Measurements from ENCODE around the gene ZDHHC11B.
"Not testable (repeated sequence)": the region's sequence is repeated elsewhere in the genome, so short reads cannot be mapped to it uniquely, and the experiment has no call there.

ZDHHC11B gene

GRCh38 chr5:783881-784427 is 575 bp downstream of the ZDHHC11B start:
- DNase-seq: not testable (repeated sequence)

GRCh38 chr5:783049-783802 is 1.3 kb downstream of the ZDHHC11B start:
- not testable (repeated sequence) for DNase-seq

- not testable (repeated sequence) for DNase-seq
Observed at GRCh38 chr5:782356-782755, 2.2 kb downstream of the ZDHHC11B start.

GRCh38 chr5:780571-780970 is 4.0 kb downstream of the ZDHHC11B start:
- not testable (repeated sequence) for DNase-seq

GRCh38 chr5:778967-779366 is 5.6 kb downstream of the ZDHHC11B start:
- not testable (repeated sequence) for DNase-seq

DNA sequence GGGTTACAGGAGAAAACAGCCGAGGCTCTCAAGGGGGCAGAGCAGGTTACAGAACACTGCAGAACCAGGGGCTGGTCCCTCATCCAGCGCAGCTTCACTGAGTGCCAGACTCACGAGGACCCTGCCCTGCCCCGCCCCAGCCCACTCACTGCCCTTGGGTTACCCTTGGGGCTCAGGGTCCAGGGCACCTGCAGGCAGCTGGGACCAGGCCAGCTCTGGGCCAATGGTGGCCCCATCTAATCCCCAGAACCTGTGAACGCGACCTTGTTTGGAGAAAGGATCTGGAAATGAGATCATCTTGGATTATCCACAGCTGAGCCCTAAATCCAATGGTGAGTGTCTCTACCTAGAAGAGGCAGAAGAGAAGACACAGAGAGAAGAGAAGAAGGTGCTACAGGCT is 6.1 kb downstream of the ZDHHC11B start:
- DNase-seq: not testable (repeated sequence)

DNA sequence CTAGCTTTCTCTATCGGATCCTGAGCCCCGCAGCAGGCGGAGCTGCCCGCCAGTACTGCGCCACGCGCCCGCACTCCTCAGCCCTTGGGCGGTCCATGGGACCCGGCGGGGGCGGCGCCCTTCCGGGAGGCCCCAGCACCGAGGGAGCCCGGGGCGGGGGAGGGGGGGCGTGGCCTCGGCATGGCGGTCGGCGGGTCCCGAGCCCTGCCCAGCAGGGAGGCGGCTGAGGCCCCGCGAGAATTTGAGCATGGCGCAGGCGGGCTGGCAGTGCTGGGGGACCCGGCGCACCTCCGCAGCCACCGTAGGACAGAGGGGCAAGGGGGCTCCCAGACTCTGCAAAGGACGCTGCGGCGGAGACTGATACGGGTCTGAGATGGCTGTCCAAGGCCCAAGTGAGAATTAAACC is 6.8 kb downstream of the ZDHHC11B start:
- DNase-seq: no peak

- no peak for DNase-seq
Observed at GRCh38 chr5:776862-777711, 7.4 kb downstream of the ZDHHC11B start.

GRCh38 chr5:775961-776861 is 8.3 kb downstream of the ZDHHC11B start:
- DNase-seq: no peak

- not testable (repeated sequence) for DNase-seq
Observed at GRCh38 chr5:775595-775960, 9.0 kb downstream of the ZDHHC11B start.

DNA sequence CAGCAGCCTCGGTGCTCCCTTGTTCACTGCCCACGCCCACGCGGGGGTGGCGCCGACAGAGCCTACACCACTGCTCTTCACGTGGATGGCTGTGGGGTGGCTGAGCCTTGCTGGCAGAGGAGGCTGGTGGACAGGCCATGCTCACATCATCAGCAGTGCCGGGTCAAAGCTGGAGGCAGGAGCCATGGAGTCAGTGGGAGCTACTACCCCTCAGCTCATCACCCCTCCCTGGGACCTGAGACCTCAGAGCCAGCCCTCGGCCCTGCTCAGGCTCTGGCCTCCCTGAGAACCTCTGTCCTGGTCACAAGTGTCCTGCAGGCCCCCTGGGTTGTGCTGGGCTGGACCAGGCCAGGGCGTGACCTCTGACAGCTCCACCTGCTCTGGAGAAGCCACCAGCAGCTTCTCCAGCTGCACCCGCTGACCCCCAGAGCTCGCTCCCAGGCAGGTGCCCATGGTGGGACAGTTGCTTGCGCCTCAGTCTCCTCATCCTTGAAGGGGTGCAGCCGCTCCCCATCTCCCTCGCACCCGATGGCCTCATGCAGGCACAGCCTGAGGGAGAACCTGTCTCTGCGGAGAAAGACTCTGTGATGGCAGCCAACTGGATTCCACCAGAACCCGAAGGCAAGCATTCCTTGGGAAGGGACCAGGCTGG is 9.5 kb downstream of the ZDHHC11B start:
- not testable (repeated sequence) for DNase-seq

- DNase-seq: not testable (repeated sequence)
Observed at GRCh38 chr5:774304-774703, 10.2 kb downstream of the ZDHHC11B start.

DNA sequence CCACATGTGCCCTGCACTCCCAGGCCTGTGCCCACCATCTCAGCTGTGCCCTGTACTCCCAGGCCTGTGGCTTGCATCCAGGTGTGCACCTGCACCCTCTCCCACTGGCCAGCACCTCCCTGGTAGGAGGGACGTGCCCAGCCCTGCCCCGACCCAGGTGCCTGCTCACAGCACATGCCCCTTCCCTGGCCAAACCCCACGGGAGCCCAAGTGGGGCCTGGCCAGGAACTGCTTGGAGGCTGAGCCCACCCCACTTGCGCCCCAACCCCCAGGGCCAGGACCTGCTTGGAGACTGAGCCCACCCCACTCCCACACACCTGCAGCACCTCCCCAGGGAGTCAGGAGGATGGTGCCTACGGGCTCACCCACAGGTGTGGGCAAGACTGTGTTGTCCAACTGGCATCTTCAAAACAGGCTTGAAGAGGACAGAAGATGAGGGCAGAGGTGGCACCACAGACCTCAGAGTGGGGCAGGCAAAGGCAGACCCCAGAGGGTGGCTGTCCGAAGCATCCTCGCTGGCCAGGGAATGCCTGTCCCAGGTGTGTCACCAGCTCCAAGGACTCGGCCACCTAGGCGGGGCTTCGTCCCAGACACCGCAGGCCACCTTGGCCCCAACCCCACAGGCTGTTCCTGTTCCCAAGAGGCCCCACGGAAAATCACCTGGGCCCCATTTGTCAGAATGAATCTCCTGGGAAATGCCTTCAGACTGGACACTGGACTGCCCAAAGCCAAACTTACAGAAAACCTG is 10.8 kb downstream of the ZDHHC11B start:
- DNase-seq: no peak

DNA sequence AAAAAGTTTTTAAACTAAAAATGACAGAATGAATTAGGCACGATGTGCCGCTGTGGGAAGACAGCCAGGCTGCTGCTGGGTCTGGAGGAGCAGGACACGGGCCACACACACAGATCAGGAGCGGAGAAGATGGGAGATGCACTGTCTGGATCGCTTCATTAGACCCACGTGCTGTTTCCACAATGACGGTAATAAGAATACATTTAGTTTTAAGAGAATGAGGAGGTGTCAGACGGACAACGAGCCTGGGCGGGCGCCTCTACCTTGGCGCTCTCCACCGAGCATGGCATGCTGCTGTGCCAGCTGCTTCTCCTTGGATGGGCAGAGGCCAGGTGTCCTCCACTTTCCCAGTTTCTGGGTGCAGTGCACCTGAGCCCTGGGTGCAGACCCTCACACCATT is 11.6 kb downstream of the ZDHHC11B start:
- not testable (repeated sequence) for DNase-seq

GRCh38 chr5:772547-772890 is 12.0 kb downstream of the ZDHHC11B start:
- not testable (repeated sequence) for DNase-seq

GRCh38 chr5:771841-772546 is 12.5 kb downstream of the ZDHHC11B start:
- DNase-seq: not testable (repeated sequence)

GRCh38 chr5:771087-771781 is 13.3 kb downstream of the ZDHHC11B start:
- not testable (repeated sequence) for DNase-seq

DNA sequence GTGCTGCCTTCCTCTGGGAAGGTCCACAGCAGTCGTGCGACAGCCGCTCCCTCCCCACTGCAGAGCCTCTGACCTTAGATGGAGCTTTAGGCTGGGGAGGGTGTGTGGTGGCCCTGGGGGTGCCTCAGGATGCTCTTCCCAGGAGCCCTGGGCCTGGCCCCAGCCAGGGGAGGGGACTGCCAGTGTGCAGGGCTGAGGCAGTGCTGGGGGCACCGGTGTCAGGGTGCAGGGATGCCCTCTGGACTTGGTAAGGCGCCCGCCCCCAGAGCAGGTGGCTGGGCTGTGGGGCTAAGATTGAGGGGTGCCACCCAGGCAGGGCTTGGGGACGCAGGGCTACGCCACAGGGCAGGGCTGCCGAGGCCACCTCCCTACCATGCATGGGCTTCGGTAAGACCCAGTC is 13.9 kb downstream of the ZDHHC11B start:
- DNase-seq: not testable (repeated sequence)

DNA sequence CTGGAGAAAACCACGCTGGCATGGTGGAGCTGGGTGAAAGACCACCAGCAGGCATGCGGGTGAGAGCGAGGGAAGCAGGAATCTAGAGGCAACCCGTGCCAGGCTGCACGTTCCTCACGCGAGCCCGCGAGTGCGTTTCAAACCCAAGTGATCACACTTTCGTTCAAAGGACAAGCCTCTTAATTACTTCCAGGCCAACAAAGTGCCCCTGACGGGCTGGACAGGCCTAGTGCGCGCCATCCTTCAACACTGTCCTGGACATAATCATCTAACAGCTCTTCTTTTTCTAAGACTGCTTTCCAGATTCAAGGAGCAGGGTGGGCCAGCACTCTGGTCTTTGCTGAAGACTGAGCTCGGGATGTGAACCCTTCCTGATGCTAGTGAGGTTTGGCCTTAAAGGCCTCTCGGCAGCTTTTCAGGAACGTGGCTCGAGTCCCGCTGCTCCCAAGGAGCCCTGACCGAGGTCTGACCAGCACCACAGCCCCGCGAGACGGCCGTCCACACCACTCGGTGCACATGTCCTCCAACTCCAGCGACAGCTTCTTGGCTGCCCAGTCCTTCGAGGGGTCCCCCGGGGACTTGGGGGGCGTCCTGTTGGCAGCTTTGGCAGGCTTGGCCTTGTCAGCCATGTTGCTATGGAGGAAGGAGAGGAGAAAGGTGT is 14.9 kb downstream of the ZDHHC11B start:
- not testable (repeated sequence) for DNase-seq

Measured in fibroblast of skin of scalp (primary cell).